UCSD-AML1 (cell line): ENCODE measurements around the gene HNRNPL.
"Not testable (repeated sequence)": the region's sequence is repeated elsewhere in the genome, so short reads cannot be mapped to it uniquely, and the experiment has no call there.

Experiments
- DNase-seq: peaks from one replicate; lab custom pipeline; 2025; ENCODE audit not compliant: unreplicated experiment; lab: John Stamatoyannopoulos, UW

The HNRNPL gene

DNA sequence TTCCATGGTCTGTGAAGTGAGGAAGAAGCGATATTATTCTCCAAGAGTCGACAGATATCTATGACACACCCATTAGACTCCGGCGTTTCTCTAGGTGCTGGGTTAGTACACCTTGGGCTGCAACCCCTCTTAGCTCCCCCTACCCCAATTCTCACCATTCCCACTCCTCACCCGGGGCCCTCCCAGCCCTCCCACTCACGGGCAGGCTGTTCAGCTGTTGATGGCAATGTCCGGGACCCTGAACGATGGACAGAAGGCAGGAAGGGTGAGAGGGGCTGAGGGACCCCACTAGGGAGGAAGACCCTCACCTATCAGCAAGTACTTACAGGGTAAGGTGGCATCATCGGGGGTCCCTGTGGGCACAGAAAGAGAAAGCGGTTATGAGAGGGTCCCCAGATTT is 46.2 kb downstream of the HNRNPL start:
- DNase-seq, result no peak

DNA sequence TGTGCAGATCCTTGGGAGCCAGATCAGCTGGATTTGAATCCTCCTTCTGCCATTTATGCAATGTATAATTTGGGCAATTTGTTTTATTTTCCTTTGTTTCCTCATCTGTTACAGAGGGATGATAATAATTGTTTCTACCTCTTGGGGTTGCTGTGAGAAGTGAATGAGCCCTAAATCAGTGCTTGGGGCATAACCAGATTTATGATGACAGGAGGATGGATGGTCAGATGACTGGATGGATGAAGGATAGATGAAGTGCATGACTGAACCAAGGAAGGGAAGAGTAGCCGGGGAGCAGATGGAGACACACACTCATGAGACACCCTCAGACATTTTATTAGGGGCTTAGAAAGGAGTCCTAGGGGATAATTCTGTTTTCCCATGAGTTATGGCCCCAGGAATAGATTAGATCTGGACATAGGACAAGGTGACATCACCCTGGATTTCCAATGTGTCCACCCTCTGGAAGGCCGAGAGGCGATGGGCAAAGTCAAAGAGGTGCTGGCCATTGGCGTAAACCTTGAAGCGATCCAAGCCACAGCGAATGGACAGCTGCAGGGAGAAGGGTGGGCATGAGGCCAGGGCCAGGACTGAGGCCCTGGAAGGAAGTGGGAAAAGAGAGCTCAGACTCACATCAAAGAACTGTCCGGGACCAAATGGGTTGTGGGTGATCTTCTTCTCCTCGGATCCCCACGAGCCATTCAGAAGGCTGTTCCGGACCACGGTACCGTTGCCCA is 48.3 kb downstream of the HNRNPL start:
- no peak for DNase-seq

GRCh38 chr19:38800577-38801347 is 49.0 kb downstream of the HNRNPL start:
- no peak for DNase-seq

DNA sequence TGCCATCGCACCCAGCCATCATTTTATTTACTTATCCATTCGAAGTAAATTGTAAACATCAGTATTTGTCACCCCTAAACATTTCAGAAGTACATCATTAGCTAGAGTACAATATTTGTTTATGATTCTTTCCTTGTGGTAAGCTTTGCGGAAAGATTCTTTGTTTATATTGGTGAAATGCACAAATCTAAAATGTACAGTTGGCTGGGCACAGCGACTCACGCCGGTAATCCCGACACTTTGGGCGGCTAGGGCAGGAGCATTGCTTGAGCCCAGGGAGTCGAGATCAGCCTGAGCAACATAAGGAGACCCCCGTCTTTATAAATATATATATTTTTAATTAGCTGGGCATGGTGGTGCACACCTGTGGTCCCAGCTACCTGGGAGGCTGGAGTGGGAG is 50.7 kb downstream of the HNRNPL start:
- no peak for DNase-seq

- not testable (repeated sequence) for DNase-seq
Observed at GRCh38 chr19:38797781-38798180, 52.0 kb downstream of the HNRNPL start.

- no peak for DNase-seq
Observed at GRCh38 chr19:38796154-38796553, 53.6 kb downstream of the HNRNPL start.

DNA sequence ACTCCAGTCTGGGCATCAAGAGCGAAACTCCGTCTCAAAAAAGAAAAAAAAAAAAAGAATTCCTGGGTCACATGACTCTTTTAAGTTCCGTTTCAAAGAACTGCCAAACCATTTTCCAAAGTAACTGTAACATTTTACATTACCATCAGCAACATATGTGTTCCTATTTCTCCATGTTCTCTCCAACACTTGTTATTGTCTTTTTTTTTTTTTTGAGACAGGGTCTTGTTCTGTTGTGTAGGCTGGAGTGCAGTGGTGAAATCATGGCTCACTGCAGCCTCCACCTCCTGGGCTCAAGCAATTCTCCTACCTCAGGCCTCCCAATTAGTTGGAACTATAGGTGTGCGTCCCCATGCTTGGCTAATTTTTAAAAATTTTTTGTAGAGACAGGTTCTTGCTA is 54.2 kb downstream of the HNRNPL start:
- DNase-seq, result no peak

GRCh38 chr19:38793671-38794070 is 56.1 kb downstream of the HNRNPL start:
- no peak for DNase-seq

GRCh38 chr19:38793177-38793576 is 56.6 kb downstream of the HNRNPL start:
- DNase-seq, result no peak

DNA sequence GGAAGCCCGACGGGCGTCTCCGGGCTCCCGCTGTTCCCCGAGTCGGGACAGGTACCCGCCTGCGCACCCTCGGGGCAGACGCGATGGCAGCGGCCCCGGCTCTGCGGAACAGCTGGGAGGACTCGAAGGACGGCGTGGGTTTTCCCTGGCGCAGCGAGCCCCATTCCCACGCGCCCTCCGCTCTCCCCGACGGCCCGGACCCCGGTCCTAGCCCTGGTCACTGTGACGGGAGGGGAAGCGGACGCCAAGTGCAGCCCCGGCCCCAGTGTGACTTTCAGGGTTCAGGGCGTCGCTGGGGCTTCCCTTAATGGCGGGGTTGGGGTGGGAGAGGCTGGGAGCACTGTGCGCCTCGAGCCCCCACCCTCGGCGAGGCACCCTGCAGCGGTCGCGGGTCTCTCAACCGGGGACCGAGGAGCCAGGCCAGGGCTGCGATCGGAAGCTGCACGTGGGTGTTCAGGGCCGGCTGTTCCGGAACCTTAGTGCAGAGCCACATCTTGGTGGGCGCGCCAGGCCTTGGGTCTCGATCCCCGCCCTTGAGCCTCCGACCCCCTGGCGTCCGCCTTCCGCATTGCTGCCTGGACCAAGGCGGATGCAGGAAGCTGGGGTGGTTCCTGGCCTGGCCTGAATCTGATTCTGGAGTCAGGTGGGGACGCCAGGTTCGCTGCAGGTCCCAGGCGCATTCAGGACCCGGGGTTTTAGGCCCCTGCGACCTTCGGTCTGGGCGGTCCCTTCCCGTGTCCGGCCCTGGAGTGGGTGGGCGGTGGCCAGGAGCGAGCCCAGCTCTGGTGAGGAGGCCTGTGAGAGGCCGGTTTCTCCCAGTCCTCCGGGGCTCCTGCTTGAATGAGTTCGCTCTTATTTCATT is 57.3 kb downstream of the HNRNPL start:
- DNase-seq, result no peak

- not testable (repeated sequence) for DNase-seq
Observed at GRCh38 chr19:38791451-38792064, 58.2 kb downstream of the HNRNPL start.

- not testable (repeated sequence) for DNase-seq
Observed at GRCh38 chr19:38790507-38791403, 59.0 kb downstream of the HNRNPL start.

- no peak for DNase-seq
Observed at GRCh38 chr19:38788478-38789243, 61.1 kb downstream of the HNRNPL start, which contains the start of gene LGALS7B. Gene LGALS7B (plus strand): TSS chr19:38789200. CDS start chr19:38789227, 27 bp downstream.

- no peak for DNase-seq
Observed at GRCh38 chr19:38786572-38787265, 63.1 kb downstream of the HNRNPL start.
